NCI-H510A treated with DMSO at 0.1 percent for 48 hours (cell line): ENCODE measurements around the gene EFL1.

Experiments
- DNase-seq: peaks from one replicate; lab custom pipeline; 2025; lab: John Stamatoyannopoulos, UW

EFL1 gene

GRCh38 chr15:82159922-82160321 is 102.6 kb downstream of the EFL1 start:
- DNase-seq: no peak

DNA sequence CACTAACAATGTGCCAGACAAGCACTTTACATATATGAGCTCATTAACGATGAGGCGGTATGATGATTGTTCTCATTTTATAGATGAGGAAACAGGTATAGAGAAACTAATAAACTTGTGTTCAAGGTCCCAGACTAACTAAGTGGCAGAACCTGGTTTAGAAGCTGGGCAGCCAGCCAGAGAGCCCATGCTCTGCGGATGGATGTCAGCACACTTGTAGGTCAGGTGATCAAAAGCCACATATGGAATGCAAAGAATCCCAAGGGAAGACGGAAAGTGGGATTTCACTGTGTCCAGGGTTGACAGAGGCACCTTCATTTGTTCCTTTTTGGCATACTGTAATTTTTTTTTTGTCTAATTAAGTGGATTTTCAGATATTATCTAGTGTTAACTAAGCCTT is 103.7 kb downstream of the EFL1 start:
- no peak for DNase-seq

DNA sequence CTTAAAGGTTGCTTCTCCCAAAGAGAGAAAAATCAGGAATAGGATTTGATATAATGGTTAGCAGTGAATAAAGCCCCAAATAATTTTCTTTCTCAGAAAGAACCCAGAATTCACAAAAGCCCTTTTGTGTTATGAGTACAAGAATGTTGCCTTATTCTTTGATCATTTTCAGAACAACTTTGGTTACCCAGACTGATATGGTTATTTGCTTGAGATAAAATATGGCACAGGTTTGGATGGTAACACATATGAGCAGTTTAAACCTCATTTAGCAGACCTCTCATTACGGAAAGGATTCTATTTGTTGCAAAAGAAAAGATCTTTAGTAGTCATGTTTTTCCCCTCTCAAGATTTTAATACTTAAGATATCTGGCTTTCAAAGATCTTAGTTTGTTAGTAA is 111.9 kb downstream of the EFL1 start:
- no peak for DNase-seq

- DNase-seq: no peak
Observed at GRCh38 chr15:82146990-82147461, 115.5 kb downstream of the EFL1 start.

DNA sequence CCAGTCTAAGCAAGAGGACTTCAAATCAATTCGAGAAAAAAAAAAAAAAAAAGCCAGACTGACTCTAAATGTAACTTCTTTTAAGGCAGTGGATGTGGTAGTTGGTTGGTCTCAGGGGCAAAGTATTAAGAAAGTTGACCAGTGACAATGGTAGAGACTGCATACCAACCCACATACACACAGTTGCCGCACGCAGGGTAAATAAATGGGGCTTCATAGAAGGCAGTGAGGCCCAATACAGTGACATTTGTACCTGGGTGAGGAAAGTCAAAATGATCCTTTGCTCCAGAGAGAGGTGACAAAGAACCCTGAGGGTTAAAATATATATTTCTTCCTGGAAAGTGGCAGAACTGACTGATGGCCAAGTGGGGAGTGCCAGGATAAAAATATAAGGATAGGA is 116.0 kb downstream of the EFL1 start:
- no peak for DNase-seq

DNA sequence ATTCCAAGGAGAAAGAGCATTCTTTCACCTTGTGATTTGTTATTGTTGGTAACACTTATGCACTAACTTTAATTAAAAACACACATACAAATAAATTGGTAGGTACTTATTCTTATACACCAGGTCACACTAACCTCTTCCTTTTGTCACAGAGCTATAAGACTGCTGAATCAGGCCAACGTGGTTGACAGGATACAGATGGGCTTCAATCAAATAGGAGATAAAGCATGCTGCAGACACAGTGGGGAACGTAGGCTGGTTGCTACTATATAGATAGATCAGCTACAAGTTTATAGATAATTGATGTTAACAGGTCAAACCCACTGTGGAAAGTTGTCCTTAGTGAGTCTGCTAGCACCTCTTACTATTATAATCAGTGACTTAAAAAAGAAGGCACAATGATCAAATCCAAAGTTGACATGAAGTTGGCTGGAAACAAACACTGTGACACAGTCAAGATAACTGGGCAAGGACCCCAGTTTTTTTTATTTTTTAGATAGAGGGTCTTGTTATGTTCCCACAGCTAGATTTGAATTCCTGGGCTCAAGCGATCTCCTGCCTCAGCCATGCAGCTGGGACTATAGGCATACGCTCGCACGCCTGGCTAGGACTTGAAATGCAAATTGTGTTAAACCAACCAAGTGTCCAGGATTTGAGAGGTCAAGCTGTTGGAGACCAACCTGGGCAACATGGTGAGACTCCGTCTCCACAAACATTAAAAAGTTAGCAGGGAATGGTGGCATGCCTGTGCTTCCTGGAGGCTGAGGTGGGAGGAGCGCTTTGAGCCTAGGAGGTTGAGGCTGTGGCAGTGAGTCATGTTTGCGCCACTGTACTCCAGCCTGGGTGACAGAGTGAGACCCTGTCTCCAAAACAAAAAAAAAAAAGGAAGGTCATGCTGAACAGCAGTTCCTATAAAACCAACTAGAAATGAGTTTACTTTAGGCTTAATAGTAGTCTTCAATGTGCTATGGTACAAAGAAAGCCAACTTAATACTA is 118.8 kb downstream of the EFL1 start:
- no peak for DNase-seq

- DNase-seq: peak; percentile 85
Observed at GRCh38 chr15:82140886-82141285, 121.6 kb downstream of the EFL1 start.

GRCh38 chr15:82139823-82140268 is 122.7 kb downstream of the EFL1 start:
- DNase-seq: peak; percentile 23

DNA sequence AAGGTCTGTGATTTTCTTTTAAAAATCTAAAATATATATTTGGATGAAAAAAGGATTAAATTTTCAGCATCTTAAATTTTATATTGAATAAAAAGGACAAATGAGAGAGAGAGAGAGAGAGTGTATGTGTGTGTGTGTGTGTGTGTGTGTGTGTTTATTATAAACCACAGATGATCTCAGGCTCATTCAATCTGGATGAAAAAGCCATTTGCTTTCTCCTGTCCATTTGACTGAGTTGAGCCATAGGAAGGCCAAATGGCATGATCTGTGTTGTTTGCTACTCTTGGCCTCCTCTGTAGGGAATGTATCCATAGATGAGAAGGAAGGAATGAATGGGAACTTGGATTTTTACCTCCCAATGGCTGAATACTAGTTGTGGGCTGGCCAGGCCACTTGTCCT is 124.2 kb downstream of the EFL1 start:
- no peak for DNase-seq

DNA sequence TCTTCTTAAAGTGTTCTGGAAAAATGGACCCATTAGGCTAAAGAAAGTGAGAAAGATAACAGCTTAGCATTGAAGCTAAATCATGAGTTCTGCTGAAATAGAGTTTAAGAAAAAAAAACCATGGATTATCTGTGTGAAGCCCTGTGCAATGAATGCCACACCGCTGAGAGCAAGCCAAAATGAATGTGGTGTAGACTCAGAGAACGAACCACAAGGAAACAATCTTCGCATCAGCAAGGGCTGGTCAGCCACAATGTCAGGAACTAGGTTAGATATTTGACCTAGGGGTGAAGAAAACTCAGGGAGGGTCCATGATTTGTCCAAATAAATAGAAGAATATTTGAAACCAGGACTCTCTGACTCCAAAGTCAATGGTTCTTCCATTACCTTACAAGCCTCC is 125.3 kb downstream of the EFL1 start:
- DNase-seq: no peak

DNA sequence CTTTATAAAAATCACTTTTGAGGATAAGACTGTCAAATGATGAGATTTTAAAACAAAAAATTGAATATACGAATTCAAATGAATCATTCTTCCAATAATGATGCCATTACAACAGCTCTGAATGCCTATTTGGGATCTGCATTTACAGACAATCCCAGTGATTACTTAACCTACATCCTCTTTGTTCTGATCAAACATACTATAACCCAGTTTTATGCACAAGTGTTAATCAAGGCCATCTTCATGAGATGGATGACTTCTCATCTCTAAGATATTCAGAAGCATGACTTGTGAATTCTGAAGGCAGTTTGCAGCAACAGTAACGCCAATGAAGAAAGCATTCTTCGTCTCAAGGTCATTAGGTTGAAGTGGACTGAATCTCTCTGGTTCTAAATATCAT is 126.4 kb downstream of the EFL1 start:
- no peak for DNase-seq

DNA sequence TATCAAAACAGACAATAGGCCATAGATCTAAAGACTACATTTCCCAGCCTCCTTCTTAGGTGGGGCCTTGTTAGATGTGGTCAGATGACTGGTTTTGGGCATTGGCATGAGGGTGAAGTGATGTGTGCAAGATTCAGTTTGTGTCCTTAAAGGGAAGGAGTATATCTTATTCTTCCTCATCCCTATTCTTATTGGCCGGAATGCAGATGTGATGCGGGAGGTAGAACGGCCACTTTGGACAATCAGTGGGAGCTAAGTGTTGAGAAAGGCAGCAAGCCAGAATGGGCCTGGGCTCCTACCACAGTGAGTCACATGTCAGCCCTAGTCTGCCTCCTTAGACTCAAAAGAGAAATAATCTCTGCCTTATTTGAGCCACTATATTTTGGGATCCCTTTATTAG is 126.9 kb downstream of the EFL1 start:
- no peak for DNase-seq

GRCh38 chr15:82134461-82134860 is 128.1 kb downstream of the EFL1 start:
- no peak for DNase-seq

GRCh38 chr15:82133251-82133650 is 129.3 kb downstream of the EFL1 start:
- peak; percentile 60 for DNase-seq

GRCh38 chr15:82132742-82133141 is 129.8 kb downstream of the EFL1 start:
- DNase-seq: no peak

DNA sequence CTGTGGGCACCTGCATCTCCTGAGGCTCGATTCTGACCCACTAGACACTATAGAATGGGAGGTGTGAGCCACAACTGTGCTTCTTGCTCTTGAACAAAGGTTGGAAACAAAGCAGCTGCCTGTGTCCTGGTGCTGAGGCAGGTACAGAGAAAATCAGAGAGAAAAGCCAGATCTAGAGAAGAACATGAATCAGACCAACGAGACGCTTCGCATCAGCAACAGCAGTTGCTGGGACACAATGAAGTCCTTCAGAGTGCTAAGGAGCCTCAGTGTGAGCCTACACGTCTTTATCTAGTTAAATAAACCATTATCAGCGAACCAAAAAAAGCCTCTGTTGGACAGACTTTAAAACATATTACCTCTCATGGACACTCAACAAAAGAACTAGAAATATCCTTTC is 130.4 kb downstream of the EFL1 start:
- DNase-seq: no peak

DNA sequence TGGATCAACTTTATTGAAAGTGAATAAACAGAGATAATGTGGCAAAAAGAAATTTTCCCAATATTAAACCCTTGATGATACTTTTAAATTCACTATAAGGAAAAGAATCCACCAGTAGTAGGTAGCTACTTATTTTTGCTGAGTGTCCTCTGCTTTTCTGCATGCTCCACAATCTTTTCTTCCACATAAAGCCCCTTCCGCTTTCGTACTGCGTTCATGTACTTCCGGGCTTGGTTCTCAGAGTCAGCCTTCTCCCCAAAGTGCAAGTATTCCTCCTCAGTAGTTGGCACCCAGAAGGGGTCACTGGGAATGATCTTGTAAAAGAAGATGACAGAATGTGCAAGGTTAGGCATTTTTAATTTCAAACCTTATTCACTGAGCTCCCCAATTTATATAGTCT is 132.3 kb downstream of the EFL1 start:
- DNase-seq: no peak

- no peak for DNase-seq
Observed at GRCh38 chr15:82129761-82130160, 132.8 kb downstream of the EFL1 start.

GRCh38 chr15:82129149-82129692 is 133.3 kb downstream of the EFL1 start:
- DNase-seq: no peak

- DNase-seq: no peak
Observed at GRCh38 chr15:82128401-82129148, 134.0 kb downstream of the EFL1 start.

- no peak for DNase-seq
Observed at GRCh38 chr15:82127581-82127980, 135.0 kb downstream of the EFL1 start.

- no peak for DNase-seq
Observed at GRCh38 chr15:82126346-82126745, 136.2 kb downstream of the EFL1 start.
